ENCODE measurements around the gene SLC9A2. TPM values are rescaled to one million over a fixed set of nuclear protein-coding genes. Genes with fewer than 3 reads are reported as not detected.

Gene SLC9A2
- total RNA-seq, 4 donors from 2014 or later: 12.4 to 20.7 (median 20.0) TPM

GRCh38 chr2:102674370-102674769, 55.0 kb downstream of the SLC9A2 start:
- no peaks in the 10 kb centered on the region for H3K9me3 ChIP-seq
- H3K27ac ChIP-seq: no peak overlapping the region
- no peak for DNase-seq
- no peaks in the 10 kb centered on the region for H3K4me1 ChIP-seq
- H3K4me3 ChIP-seq: no peak overlapping the region
- H3K36me3 ChIP-seq: no peaks in the 10 kb centered on the region
- TF ChIP-seq POLR2A (IDR thresholded peaks at IDR 0.05) (no peak), CTCF (IDR thresholded peaks at IDR 0.05) (no peak)
- H3K27me3 ChIP-seq: no peaks in the 10 kb centered on the region

DNA sequence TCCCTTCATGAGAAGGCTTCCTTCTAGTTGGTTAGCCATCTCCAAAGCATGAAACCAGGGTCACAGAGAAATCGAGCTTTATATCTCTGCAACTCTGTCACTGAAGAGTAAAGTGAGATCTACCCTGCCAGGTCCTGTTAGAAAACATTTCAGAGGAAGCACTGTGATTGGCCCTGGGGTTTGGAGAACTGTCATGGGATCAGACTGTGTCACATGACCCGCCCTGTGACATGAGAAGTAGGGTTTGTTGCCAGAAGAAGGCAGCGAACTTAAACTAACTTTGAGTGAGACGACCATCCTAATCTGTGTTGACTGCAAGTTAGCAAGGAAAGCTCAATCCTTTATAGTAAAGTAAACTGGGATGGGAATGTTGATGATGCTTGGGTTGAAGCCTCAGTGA, 55.5 kb downstream of the SLC9A2 start:
- no peak for DNase-seq
- H3K9me3 ChIP-seq: no peaks in the 10 kb centered on the region
- no peaks in the 10 kb centered on the region for H3K4me1 ChIP-seq
- H3K36me3 ChIP-seq: no peaks in the 10 kb centered on the region
- no peaks in the 10 kb centered on the region for H3K27me3 ChIP-seq
- TF ChIP-seq CTCF (IDR thresholded peaks at IDR 0.05): no peak
- TF ChIP-seq POLR2A (IDR thresholded peaks at IDR 0.05): no peak
- H3K27ac ChIP-seq: no peak overlapping the region
- no peak overlapping the region for H3K4me3 ChIP-seq

DNA sequence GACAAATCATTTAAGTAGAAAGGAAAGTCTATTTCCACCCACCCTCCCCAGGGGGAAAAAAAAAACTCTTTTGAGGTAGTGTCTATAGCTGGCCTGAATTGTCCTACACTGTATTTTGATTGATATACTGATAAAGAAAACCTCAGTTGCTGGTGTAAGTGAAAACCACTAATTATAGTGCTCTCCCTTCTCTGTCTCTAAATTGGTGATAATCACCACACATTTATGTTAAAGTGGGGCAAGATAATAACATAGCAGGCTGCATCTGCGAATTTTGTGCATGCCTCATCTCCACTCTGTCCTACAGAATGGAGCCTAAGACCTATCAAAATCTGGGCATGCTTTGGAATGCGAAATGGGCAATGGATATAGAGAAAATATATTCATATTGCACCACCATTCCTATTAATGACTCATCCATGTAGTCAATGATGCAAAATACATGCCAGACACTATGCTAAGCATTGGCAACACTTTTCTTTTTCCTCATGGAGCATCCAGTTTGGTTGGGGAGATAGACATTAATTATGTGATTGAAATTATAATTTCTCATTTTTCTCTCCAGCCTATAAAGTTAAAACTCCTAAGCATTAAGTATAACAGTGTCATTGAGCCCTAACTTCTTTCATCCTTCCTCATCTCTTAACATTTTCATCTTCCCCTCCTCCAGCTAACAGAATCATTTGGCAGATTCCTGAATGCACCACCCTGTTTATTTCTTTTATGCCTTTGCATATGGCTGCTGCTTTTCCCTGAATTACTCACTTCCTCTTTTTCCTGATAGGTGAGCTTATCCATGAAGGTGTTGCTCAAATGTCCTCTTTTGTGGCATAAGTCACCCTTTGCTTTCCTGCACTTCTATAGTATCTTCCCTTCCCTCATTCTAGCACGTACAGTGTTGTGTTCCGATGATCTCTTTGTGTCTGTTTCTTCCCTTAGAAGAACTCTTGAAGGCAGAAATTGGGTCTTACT, 58.2 kb downstream of the SLC9A2 start:
- TF ChIP-seq POLR2A (IDR thresholded peaks at IDR 0.05) (no peak), CTCF (IDR thresholded peaks at IDR 0.05) (no peak)
- Histone ChIP-seq H3K9me3 (no peaks in the 10 kb centered on the region), H3K36me3 (no peaks in the 10 kb centered on the region), H3K27ac (no peak overlapping the region), H3K4me1 (no peaks in the 10 kb centered on the region), H3K27me3 (no peaks in the 10 kb centered on the region), H3K4me3 (no peak overlapping the region)
- no peak for DNase-seq

DNA sequence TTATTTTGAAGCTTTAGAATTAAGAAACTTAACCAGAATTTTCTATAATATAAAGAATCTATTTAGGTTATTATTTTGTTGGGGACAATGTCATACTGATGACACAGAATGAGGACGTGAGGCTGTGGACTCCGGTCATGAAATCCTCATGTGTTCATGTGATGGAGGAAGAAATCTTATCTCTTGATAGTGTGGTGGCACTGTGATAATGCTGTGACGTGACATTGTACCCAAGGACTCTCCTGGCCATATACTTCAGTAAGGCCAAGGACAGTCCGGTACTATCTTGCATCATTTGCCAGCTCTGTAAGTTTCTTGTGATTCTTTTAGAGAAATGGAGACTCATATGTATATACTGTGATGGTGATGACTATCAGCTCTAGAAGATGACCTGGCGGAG, 59.1 kb downstream of the SLC9A2 start:
- no peaks in the 10 kb centered on the region for H3K36me3 ChIP-seq
- no peak overlapping the region for H3K27ac ChIP-seq
- H3K4me3 ChIP-seq: no peak overlapping the region
- H3K4me1 ChIP-seq: no peaks in the 10 kb centered on the region
- DNase-seq: no peak
- H3K27me3 ChIP-seq: no peaks in the 10 kb centered on the region
- H3K9me3 ChIP-seq: no peaks in the 10 kb centered on the region
- no peak for TF ChIP-seq CTCF (IDR thresholded peaks at IDR 0.05)

- no peaks in the 10 kb centered on the region for H3K9me3 ChIP-seq
- no peaks in the 10 kb centered on the region for H3K27me3 ChIP-seq
- no peak overlapping the region for H3K4me3 ChIP-seq
- TF ChIP-seq POLR2A (IDR thresholded peaks at IDR 0.05): no peak
- no peak for TF ChIP-seq CTCF (IDR thresholded peaks at IDR 0.05)
- no peaks in the 10 kb centered on the region for H3K36me3 ChIP-seq
- no peak for DNase-seq
- no peak overlapping the region for H3K27ac ChIP-seq
- H3K4me1 ChIP-seq: no peaks in the 10 kb centered on the region
Measured at GRCh38 chr2:102686479-102687439, 67.4 kb downstream of the SLC9A2 start.

Data from Peyer's patch (tissue), 4 donors.